GM21381 (cell line): ENCODE results near the gene TGFA.
"Not testable (repeated sequence)": the region's sequence is repeated elsewhere in the genome, so short reads cannot be mapped to it uniquely, and the experiment has no call there.

Source experiments
- ATAC-seq: cut with Tn5 transposase; IDR thresholded peaks from one replicate; pipeline ENCODE4 v1.9.1; 2021; ENCODE audit warnings: mild to moderate bottlenecking, moderate library complexity; ENCODE audit not compliant: unreplicated experiment

Gene TGFA

GRCh38 chr2:70467237-70467636 lies 86.4 kb downstream of the TGFA start:
- no peak for ATAC-seq

- not testable (repeated sequence) for ATAC-seq
Observed at GRCh38 chr2:70466647-70467046, 87.0 kb downstream of the TGFA start.

GRCh38 chr2:70463997-70464396 lies 89.6 kb downstream of the TGFA start:
- ATAC-seq = no peak

GRCh38 chr2:70463581-70463980 lies 90.0 kb downstream of the TGFA start:
- no peak for ATAC-seq

GRCh38 chr2:70461981-70462876 lies 91.4 kb downstream of the TGFA start:
- ATAC-seq = no peak

GRCh38 chr2:70461414-70461813 lies 92.2 kb downstream of the TGFA start:
- ATAC-seq = no peak

- no peak for ATAC-seq
Observed at GRCh38 chr2:70460333-70460732, 93.3 kb downstream of the TGFA start.

- ATAC-seq = no peak
Observed at GRCh38 chr2:70458661-70459060, 95.0 kb downstream of the TGFA start.

GRCh38 chr2:70456585-70457495 lies 96.8 kb downstream of the TGFA start:
- no peak for ATAC-seq

- ATAC-seq = no peak
Observed at GRCh38 chr2:70454936-70455544, 98.6 kb downstream of the TGFA start.

GRCh38 chr2:70450641-70451250 lies 102.9 kb downstream of the TGFA start:
- ATAC-seq = no peak

- ATAC-seq = no peak
Observed at GRCh38 chr2:70448041-70448440, 105.6 kb downstream of the TGFA start.

GRCh38 chr2:70443726-70444125 lies 109.9 kb downstream of the TGFA start:
- no peak for ATAC-seq

GRCh38 chr2:70443078-70443465 lies 110.6 kb downstream of the TGFA start:
- no peak for ATAC-seq

- ATAC-seq = no peak
Observed at GRCh38 chr2:70442301-70443077, 111.1 kb downstream of the TGFA start.

- ATAC-seq = no peak
Observed at GRCh38 chr2:70440621-70441020, 113.0 kb downstream of the TGFA start.

GRCh38 chr2:70435138-70435537 lies 118.5 kb downstream of the TGFA start:
- ATAC-seq = no peak

- no peak for ATAC-seq
Observed at GRCh38 chr2:70433315-70433714, 120.3 kb downstream of the TGFA start.

- no peak for ATAC-seq
Observed at GRCh38 chr2:70431716-70432347, 121.8 kb downstream of the TGFA start.

GRCh38 chr2:70426341-70426740 lies 127.3 kb downstream of the TGFA start:
- ATAC-seq = no peak
